CMK (cell line): Measurements from ENCODE around the gene TUSC2.

ENCODE experiments used
- DNase-seq: peaks from one replicate; pipeline ENCODE4 v3.0.0-alpha.2; 2010; ENCODE audit warnings: low read depth

The TUSC2 gene

DNA sequence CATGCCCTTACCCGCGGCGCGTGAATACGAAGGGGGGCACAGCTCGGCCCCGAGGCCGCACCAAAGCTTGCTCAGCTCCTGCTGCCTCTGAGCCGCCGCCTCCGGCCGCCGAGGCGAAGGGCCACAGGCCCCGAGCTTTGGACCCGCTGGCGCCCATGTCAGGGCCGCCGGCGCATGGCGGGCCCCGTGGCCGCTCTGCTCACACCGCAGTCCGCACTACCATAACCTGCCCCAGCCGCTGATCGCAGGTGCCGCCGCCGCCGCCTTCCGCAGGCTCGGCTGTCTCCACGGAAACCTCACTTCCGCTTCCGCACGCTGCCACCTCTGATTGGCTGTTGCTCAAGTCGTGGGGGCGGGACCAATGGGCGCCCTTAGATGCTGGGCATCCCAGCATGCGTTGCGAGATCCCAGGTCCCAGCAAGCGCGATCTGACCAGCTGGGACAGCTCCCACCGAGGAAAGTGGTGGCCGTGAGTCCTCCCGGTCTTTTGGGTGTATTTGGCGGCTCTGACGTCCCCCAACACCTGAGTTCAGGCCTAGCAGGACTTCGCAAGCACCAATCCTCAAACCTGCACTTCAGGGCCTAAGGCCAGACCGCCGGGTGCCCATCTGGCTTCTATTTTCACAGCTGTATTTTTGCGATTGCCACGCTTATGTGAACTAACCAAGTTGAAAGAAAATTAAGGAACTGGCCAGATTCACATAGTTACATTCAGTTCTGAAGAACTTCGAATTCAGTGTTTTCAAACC lies at the start of gene TUSC2:
Gene TUSC2, minus strand, starts transcription at position 281 of the 749 bp plus-strand sequence. Its CDS starts 124 bp downstream, at position 157.
- DNase-seq, result peak; percentile 94

- no peak for DNase-seq
These were observed 47.4 kb upstream of the TUSC2 start for GRCh38 chr3:50375258-50375931.

DNA sequence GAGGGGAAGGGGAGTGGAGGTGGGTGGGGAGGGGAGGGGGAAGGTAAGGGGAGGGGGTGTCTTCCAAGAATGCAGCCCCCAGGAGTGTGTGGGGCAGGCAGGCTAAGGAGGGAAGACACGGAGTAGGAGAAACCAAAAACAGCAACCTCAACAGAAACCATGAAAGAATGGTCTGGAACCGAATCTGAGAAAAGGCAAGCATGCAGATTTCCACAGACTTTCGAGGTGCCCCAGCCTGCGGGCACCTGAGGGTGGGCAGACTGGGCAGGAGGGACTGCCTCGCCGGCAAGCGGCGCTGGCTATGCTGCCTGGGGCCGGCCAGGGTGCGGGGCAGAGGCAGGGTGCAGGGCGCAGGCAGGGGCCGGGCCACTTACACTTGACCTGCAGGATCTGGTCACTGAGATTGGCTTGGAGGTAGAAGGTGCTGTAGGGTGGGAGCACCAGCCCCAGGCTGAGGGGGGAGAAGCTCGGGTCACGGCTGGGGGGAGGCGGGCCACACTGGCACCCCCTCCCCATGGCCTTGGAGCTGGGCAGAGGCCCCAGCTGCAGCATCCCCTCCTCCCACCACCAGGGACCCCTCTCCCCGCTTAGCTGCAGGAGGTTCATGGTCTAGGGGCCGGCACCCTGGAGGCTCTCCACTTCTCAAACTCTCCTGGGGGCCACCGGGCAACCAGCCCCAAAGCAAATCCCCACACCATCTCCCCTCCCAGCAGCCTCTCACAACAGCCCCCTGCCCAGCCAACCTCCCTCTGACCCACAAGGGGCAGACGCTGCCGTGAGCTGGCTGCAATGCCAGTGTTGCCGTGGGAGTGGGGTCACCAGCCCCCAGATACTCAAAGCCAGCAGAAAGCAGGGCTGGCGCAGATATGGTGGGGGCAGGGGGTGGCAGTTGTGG lies 46.6 kb upstream of the TUSC2 start:
- no peak for DNase-seq

DNA sequence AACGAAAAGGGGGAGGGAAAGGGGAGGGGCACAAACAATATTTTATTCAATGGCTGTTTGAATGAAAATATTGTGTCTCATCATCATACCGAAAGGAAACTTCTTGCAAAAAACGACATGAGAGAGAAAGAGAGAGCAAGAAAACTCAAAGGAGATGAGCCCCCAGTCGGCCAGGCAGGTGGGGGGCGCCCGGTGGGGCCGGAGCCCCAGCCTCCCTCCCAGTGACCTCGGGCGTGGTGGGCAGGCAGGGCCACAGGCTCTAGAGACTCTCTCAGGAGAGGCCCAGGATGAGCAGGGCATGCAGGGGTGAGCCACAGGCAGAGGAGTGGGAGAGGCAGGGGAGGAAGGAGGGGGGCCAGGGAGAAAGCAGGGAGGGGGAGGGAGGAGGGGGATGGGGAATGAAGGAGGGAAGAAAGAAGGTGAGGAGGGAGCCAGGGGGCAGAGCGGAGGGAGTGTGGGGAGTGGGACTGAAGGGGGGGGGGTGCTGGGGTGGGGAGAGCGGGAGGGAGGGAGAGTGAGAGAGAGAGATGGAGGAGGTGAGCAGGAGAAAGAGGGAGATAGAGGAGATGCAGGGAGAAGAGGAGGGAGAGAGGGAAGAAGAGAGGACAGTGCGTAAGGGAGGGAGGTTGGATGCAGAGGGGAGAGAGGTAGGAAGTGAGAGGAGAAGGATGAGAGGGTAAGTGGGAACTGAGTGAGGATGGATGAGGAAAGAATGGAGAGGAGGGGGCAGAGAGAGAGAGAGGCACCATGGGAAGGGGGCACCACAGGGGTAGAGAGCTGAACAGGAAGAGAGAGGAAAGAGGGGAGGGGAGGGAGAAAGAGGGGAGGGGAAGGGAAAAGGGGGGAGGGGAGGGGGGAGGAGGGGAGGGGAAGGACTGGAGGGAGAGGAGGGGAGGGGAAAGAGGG lies 45.4 kb upstream of the TUSC2 start:
- peak; percentile 48 for DNase-seq

- peak; percentile 86 for DNase-seq
These were observed 44.3 kb upstream of the TUSC2 start for GRCh38 chr3:50372349-50372748.

- DNase-seq, result no peak
These were observed 43.2 kb upstream of the TUSC2 start for GRCh38 chr3:50371133-50371685.

DNA sequence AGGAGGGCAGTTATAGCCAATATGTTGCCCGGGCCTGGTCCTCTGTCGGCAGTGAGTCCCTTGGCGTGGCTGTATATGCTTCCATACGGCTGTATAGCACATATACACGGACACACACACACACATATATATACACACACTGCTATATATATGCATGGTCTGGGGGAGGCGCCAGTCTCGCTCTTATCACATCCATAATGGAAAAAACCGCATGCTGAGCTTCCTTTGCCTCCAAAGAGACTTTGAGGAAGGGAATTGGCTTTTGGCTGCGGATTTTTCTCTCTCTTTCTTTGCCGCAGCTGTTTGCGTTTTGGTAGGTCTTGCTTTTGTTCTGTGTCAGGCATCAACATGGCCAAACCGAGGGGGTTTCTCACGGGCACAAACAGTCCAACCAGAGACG lies 42.6 kb upstream of the TUSC2 start:
- no peak for DNase-seq

GRCh38 chr3:50369012-50369670 lies 41.1 kb upstream of the TUSC2 start:
- DNase-seq, result no peak

- no peak for DNase-seq
These were observed 37.8 kb upstream of the TUSC2 start for GRCh38 chr3:50365842-50366220.

DNA sequence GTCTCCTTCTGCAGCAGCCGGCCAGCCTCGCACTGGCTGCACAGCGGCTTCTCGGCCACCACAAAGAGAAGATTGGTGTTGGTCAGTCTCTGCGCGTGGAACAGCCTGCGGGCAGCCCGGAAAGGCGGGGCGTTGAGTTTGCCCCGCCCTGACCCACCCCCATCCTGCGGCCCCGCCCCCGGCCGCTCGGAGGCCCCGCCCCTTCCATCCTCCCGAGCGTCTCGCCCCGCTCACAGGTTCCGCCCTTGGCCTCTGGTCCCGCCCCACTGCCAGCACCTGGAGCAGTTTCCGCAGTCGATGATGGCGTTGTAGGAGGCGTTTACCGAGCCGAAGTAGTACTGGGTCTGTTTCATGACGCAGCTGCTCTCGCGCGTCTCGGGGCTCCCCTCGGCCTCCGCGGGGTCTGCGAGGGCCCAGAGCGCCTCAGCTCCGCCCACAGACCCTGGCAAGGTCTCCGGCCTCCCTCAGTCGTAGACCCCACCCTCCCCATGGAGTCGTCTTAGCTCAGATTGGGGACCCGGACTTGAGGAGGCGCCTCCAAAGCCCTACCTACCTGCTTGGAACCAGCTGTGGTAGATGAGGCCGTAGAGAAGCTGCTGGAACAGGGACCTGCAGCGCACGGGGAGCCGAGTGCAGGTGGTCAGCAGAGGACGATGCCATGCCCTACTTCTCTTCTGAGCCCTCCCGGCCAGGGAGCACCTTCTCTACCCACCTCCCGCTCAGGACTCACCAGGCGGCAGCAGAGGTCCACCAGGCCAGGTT lies 37.2 kb upstream of the TUSC2 start:
- no peak for DNase-seq

- no peak for DNase-seq
These were observed 36.6 kb upstream of the TUSC2 start for GRCh38 chr3:50364573-50365079.

DNA sequence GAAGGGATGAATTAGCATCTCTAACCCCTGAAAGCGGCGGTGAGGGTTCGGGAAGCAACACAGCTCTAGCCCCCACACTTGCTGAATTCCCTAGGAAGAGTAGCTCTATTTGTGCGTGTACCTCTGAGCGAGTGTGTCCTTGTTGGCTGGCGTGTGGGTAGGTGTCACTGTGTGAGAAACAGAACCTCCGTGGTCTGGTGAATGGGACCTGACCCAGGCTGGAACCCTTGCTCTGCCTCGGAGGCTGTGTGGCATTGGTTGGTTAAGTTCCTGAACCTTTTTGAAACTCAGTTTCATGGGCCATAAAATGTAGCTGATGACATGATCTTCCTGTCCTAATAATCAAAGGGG lies 31.7 kb upstream of the TUSC2 start:
- no peak for DNase-seq

DNA sequence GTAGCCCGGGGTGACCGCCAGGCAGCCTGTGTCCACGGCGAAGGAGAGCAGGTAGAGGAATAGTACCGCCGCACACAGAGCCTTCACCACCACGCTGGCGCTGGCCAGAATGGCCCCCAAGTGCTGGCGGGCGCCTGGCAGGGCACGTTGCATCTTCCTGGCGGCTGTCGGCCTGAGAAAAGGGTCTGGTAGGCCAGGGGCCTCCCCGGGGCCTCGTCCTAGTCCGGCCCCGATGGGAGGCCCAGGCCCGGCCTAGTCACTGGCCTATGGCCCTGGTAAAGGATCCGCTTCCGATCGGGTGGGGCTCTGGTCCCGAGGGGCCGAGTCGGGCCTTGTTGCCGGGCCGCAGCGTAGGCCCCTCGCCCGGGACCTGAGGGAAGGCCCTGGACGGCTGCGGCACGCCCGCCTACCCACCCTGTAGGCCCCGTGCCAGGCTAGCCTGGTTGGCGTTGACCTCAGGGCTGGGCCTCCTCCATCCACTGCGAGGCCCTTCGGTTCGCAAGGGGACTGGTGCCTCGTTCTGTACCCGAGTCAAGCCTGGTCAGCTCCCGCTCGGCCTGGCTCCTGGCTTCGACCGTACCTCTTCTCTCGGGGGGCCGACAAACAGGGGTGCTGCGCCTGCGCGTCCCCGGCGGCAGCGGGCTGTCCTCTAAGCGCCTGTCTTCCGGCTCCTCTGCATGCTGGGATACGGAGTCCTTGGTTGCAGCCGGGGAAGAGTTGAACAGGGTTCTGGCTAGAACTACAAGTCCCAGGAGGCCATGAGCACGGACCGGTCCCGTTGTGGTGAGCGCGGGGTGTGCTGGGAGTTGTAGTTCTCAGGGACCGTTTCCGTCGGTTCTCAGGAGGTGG lies 31.1 kb upstream of the TUSC2 start, which contains the start of gene TMEM115:
Gene TMEM115, minus strand, starts transcription at position 611 of the 849 bp plus-strand sequence. Its CDS starts 458 bp downstream, at position 153.
- peak; percentile 95 for DNase-seq

- DNase-seq, result no peak
These were observed 30.4 kb upstream of the TUSC2 start for GRCh38 chr3:50358355-50358910.

DNA sequence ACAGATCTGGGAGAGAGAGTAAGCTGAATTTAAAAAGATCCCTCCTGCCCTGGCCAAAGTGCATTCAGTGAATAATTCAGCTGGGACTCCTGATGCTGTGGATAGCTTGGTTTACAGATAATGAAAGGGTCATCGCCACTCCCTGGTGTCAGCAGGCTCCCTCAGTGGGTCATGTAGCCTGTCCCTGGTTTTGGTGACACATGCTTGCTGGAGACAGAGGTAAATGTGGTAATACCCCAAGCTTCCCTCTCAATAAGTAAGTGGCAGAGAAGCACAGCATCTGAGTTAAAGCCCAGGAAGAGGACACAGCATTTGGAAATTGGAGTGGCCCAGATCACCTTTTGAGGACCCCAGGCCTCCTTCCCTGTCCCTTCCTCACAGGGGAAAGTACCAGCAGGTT lies 29.5 kb upstream of the TUSC2 start:
- no peak for DNase-seq

- DNase-seq, result no peak
These were observed 28.5 kb upstream of the TUSC2 start for GRCh38 chr3:50356553-50356952.

GRCh38 chr3:50355829-50356552 lies 28.0 kb upstream of the TUSC2 start:
- DNase-seq, result no peak

DNA sequence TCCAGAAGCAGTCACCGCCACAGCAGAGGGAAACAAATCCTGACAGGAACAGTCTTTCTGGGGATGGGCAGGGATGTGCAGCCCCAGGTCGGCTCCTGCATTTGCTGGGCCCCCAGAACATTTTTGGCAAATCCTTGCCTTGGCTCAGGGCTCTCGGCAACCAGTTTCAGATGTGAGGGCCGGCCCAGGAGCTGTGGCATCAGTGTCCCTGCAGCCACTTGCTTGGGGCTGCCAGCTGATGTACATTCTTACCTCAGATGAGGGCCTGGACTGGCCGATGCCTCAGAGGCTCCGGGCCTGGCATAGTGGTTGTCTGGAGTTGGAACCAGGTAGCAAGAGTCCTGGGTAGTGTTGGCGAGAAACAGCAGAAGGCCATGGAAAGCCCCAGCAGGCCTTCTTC lies 26.8 kb upstream of the TUSC2 start:
- no peak for DNase-seq
